ENCODE data around the gene OR13F1.

Gene OR13F1

GRCh38 chr9:104503963-104504362 is at the start of gene OR13F1:
OR13F1 (plus strand) TSS chr9:104504263; CDS start chr9:104504263, 0 bp downstream.
- Mint-ChIP-seq H3K27me3 (ENCODE audit: low read depth) (peaks cover 8% of the 10 kb centered on the region), H3K4me1 (no peaks in the 10 kb centered on the region), H3K4me3 (no peak within 1 kb of the TSS), H3K9me3 (no peaks in the 10 kb centered on the region), H3K36me3 (ENCODE audit: low read depth) (no peaks in the 10 kb centered on the region), H3K27ac (no peak within 1 kb of the TSS)
- no peak for TF ChIP-seq CTCF (IDR thresholded peaks at IDR 0.05; ENCODE audit: unreplicated experiment in 3 of 3)

- Mint-ChIP-seq H3K4me3 (no peak overlapping the region), H3K4me1 (no peaks in the 10 kb centered on the region), H3K36me3 (ENCODE audit: low read depth) (no peaks in the 10 kb centered on the region), H3K27me3 (ENCODE audit: low read depth) (no peaks in the 10 kb centered on the region), H3K9me3 (no peaks in the 10 kb centered on the region), H3K27ac (no peak overlapping the region)
- TF ChIP-seq CTCF (IDR thresholded peaks at IDR 0.05; ENCODE audit: unreplicated experiment in 3 of 3) = no peak
Measured at GRCh38 chr9:104456831-104457230, 47.2 kb upstream of the OR13F1 start.

- Mint-ChIP-seq H3K9me3 (peaks cover 6% of the 10 kb centered on the region), H3K27ac (no peak overlapping the region), H3K4me1 (no peaks in the 10 kb centered on the region), H3K27me3 (ENCODE audit: low read depth) (no peaks in the 10 kb centered on the region), H3K36me3 (ENCODE audit: low read depth) (no peaks in the 10 kb centered on the region), H3K4me3 (no peak overlapping the region)
- no peak for TF ChIP-seq CTCF (IDR thresholded peaks at IDR 0.05; ENCODE audit: unreplicated experiment in 3 of 3)
Measured at GRCh38 chr9:104463864-104464263, 40.2 kb upstream of the OR13F1 start.

GRCh38 chr9:104468261-104468660 is 35.8 kb upstream of the OR13F1 start:
- Mint-ChIP-seq H3K9me3 (peaks cover 6% of the 10 kb centered on the region), H3K27me3 (ENCODE audit: low read depth) (no peaks in the 10 kb centered on the region), H3K36me3 (ENCODE audit: low read depth) (no peaks in the 10 kb centered on the region), H3K4me1 (no peaks in the 10 kb centered on the region), H3K27ac (no peak overlapping the region), H3K4me3 (no peak overlapping the region)
- TF ChIP-seq CTCF (IDR thresholded peaks at IDR 0.05; ENCODE audit: unreplicated experiment in 3 of 3) = no peak

- H3K27ac Mint-ChIP-seq = no peak overlapping the region
- no peaks in the 10 kb centered on the region for H3K36me3 Mint-ChIP-seq (ENCODE audit: low read depth)
- no peaks in the 10 kb centered on the region for H3K9me3 Mint-ChIP-seq
- no peak overlapping the region for H3K4me3 Mint-ChIP-seq
- H3K4me1 Mint-ChIP-seq = peaks cover 7% of the 10 kb centered on the region
- TF ChIP-seq CTCF (IDR thresholded peaks at IDR 0.05; ENCODE audit: unreplicated experiment in 3 of 3) = no peak
- no peaks in the 10 kb centered on the region for H3K27me3 Mint-ChIP-seq (ENCODE audit: low read depth)
Measured at GRCh38 chr9:104482921-104483570, 21.0 kb upstream of the OR13F1 start.

- no peak for TF ChIP-seq CTCF (IDR thresholded peaks at IDR 0.05; ENCODE audit: unreplicated experiment in 3 of 3)
Measured at GRCh38 chr9:104485014-104485413, 19.0 kb upstream of the OR13F1 start.

More at GRCh38 chr9:104485014-104485413, 19.0 kb upstream of the OR13F1 start:
- Mint-ChIP-seq H3K9me3 (no peaks in the 10 kb centered on the region), H3K27me3 (ENCODE audit: low read depth) (no peaks in the 10 kb centered on the region), H3K27ac (no peak overlapping the region), H3K4me1 (peaks cover 7% of the 10 kb centered on the region), H3K36me3 (ENCODE audit: low read depth) (no peaks in the 10 kb centered on the region), H3K4me3 (no peak overlapping the region)
